DMS79 (cell line): Measurements from ENCODE around the gene DEFB119.
"Not testable (repeated sequence)": the region's sequence is repeated elsewhere in the genome, so short reads cannot be mapped to it uniquely, and the experiment has no call there.

Experiments
- DNase-seq: peaks from one replicate; lab custom pipeline; 2025; lab: John Stamatoyannopoulos, UW

DEFB119 gene, protein sequence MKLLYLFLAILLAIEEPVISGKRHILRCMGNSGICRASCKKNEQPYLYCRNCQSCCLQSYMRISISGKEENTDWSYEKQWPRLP

DNA sequence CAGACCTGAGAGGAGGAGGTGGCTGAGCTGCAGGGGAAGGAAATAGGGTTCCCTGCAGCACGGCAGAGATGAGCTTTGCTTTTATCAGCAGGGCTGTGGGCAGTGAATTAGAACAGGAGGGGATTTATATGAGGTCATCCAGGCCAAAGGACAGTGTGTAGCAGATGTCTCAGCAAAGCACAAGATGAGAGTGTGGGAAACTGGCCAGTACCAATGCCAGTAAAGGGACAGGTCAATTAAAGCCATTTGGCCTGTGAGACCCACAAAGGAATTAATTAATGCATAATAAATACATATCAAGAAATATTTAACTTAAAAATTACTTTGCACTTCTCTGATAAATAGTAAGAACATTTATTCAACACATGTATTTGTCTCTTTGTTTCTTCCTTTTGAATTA lies at the start of gene DEFB119:
DEFB119 (minus strand) TSS at position 101 of the 400 bp plus-strand sequence. CDS start 107 bp downstream, outside the sequence.
- DNase-seq = no peak

DNA sequence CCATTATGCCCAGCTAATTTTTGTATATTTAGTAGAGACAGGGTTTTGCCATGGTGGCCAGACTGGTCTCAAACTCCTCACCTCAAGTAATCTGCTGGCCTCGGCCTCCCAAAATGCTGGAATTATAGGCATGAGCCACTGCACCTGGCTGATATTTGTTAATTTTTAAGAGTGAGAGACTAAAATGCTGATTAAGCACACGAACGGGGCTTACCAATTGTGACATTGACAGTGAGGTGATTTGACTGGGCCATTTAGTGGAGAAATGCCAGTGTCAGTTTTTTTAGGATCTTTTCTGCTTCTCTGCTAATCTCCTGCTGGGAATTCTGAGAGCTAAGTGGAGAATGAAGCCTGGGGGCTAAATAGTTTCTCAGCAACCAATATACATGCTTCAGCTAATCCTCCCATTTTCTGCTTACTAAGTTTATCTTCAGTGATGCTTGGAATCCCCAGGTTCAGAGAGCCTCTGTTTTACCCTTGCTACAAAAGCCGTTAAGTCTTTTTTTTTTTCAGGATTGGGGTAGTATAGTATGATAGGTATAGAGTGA lies 40.3 kb upstream of the DEFB119 start:
- no peak for DNase-seq

DNA sequence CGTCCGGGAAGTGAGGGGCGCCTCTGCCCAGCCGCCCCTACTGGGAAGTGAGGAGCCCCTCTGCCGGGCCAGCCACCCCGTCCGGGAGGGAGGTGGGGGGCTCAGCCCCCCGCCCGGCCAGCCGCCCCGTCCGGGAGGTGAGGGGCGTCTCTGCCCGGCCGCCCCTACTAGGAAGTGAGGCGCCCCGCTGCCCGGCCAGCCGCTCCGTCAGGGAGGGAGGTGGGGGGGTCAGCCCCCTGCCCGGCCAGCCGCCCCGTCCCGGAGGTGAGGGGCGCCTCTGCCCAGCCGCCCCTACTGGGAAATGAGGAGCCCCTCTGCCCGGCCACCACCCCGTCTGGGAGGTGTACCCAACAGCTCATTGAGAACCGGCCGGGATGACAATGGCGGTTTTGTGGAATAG lies 37.2 kb upstream of the DEFB119 start:
- DNase-seq = not testable (repeated sequence)

DNA sequence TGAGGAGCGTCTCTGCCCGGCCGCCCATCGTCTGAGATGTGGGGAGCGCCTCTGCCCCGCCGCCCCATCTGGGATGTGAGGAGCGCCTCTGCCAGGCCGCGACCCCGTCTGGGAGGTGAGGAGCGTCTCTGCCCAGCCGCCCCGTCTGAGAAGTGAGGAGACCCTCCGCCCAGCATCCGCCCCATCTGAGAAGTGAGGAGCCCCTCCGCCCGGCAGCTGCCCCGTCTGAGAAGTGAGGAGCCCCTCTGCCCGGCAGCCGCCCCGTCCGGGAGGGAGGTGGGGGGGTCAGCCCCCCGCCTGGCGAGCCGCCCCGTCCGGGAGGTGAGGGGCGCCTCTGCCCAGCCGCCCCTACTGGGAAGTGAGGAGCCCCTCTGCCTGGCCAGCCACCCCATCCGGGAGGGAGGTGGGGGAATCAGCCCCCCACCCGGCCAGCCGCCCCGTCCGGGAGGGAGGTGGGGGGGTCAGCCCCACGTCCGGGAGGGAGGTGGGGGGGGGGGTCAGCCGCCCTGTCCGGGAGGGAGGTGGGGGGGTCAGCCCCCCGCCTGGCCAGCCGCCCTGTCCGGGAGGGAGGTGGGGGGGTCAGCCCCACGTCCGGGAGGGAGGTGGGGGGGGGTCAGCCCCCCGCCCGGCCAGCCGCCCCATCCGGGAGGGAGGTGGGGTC lies 36.6 kb upstream of the DEFB119 start:
- not testable (repeated sequence) for DNase-seq

DNA sequence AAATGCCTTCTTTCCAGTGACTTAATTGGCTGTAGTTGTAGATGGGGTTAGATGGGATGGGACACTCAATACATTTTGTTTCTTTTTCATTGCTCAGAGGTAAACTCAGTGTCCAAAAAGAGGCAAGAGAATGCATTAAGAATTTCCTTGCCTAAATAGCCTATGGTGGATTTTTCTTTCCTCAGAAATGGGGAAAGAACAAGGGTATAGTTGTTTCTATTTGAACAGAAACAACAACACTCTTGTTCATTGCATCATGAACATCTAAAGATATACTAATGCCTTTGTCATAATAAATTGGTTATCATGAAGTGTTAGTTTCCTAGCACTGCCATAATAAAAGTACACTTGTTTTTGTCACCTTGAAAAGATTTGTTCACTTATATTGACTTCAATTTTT lies 35.4 kb upstream of the DEFB119 start:
- no peak for DNase-seq

DNA sequence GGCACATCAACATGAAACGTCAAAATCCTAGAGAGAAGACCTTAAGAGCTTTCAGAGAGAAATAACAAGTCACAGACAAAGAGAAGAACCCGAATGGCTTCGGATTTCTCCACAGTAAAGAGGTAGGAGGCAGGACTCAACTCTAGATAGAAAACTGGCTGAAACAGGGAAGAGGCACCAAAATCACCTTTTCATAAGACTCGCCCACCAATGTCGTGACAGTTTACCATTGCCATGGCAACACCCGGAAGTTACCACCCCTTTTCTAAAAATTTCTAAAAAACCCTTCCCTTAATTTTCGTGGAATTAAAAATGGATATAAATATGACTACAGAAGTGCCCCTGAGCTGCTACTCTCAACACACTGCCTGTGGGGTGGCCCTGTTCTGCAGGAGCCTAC lies 27.9 kb upstream of the DEFB119 start:
- no peak for DNase-seq

DNA sequence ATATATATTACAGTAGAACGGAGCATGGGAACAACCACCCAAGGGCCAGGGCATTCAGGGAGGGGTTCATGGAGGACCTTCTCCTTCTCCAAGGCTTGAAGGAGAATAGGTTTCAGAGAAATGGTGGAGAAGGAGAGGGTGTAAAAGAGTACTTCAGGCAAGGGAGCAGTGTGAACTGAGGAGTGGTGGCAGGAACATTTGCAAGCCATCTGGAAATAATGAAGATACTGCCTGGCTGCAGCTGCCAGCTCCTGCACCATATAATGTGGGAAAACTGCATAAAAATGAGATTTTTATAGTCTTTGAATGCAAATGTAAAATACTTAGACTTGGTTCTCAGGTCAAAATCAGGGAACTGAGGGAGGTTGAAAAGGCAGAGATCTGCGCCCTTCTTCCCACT lies 25.3 kb upstream of the DEFB119 start:
- no peak for DNase-seq

DNA sequence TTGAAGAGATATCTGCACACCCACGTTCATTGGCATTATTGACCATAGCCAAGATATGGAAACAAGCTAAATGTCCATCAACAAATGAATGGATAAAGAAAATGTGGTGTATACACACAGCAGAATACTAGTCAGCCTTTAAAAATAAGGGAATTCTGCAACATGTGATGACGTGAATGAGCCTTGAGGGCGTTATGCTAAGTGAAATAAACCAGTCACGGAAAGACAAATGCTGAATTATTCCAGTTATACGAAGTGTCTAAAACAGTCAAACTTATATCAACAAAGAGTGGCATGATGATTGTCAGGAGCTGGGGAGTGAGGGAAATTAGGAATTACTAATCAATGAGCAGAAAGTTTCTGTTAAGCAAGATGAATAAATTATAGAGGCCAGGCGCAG lies 24.0 kb upstream of the DEFB119 start:
- no peak for DNase-seq

DNA sequence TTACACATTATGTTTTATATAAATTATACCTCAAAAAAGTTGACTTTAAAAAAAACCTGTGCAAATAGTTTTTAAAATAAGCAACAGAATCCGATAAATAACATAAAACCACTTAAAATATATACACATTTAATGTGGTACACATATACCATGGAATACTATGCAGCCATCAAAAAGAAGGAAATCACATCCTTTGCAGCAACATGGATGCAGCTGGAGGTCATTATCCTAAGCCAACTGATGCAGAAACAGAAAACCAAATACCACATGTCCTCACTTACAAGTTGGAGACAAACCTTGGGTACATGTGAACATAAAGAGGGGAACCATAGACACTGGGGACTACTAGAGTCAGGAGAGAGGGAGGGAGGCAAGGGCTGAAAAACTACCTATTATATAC lies 19.6 kb upstream of the DEFB119 start:
- DNase-seq = no peak

DNA sequence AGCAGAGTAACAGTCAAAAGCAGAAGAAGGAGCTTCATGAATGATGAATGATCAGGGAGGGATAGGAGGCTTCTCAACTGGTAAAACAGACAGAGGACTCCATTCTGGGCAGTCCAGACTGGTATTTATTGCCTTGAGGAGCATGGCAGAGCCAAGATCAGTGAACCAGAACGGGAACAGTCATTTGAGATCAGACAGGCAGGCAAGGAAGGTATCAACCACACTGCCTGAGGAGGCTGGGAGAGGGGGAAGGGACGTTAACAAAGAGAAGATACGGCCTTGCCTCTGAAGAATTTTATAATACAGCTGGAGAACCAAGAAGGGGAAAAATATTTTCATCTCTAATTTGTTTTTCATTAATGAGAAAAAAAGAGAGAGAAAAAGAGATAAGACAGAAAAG lies 15.7 kb upstream of the DEFB119 start, which contains the start of gene DEFB121:
DEFB121 (minus strand) TSS at position 101 of the 400 bp plus-strand sequence; CDS start at position 38, 63 bp downstream.
- no peak for DNase-seq

DNA sequence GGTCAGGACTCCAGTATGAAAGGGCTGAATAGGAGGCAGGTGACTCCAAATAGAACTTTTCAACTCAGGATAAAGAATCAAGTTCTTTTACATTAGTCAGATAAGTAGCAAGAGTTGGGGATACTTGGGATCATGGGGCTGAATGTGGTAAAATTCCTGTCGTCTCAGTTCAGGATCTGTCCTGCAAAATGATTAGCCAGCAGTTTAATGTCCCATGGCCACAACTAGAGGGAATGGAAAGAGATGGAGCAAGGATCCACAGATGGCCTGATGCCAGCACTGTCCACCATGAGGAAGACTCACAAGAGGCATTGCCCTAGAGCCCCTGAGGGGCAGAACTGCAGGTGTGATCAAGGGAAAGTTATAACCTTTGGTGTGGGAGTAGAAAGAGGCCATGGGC lies 13.5 kb upstream of the DEFB119 start:
- DNase-seq = no peak

DNA sequence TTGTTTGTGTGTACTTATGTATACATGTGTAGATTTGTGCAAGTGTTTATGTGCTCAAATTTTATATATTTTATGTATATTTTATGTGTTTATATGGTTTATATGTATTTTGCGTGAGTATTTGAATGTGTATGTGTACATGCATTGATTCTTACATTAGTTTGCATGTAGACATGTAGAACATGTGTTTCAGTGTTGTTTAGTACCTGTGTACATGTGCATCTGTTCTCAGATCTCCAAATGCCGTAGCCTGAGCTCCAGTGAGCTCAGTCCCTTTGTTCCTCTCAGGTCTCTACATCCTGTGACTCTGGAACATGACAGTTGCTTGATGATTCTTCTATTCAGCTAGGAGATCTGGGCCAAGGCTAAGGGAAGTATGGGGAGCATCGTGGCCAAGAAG lies 4.5 kb upstream of the DEFB119 start:
- DNase-seq = no peak

DNA sequence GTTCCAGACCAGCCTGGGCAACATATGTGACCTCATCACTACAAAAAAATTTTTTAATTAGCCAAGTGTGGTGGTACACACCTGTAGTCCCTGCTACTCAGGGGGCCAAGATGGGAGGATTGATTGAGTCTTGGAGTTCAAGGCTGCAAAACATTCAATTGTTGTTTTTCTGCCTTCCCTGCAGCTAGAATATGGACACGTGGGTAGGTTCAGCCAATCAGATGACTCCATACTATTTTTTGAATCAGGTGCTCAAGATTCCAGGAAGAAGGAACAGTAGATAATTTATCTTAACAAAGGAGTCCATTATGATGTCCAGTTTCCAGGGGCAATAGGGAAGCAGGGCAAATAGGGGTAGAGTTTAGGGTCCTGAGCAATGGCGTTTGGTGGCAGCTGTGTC lies 2.4 kb upstream of the DEFB119 start:
- no peak for DNase-seq

DNA sequence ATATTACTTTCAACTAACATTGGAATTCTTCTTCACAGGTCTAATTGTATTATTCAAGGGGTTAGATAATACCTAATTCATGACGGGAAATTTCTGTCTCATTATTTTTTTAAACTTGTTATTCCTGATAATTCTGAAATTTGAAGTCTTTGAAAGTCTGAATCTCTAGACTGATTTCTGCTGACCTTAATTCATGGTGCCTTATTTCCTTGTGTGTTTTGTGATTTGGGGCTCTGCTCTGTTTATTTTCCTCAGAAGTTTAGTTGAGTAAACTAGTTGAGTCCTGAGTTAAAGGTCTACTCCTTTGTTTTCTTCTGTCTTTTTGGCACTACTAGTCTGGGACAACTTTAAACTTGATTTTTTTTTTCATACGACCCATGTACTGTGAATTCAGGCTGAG lies 16.0 kb downstream of the DEFB119 start:
- DNase-seq = no peak

DNA sequence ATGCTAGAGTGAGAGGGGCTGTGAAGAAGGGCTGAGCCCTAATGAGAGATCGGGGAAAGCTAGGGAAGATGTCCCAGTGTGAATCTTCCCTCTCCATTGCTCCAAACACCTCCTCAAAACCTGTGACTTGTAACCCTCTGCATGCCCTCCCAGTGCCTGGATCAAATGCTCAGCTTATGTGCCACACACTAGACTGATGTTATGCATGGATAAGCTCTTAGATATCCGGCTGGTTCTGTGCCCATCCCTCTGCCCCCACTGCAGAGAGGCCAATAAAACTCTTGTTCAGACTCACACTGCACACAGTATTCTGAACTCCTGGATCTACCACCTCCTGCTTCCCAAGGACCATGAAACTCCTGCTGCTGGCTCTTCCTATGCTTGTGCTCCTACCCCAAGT lies 22.1 kb downstream of the DEFB119 start, which contains the start of gene DEFB118:
DEFB118 (plus strand) TSS at position 301 of the 400 bp plus-strand sequence; CDS start at position 351, 50 bp downstream.
- no peak for DNase-seq

DNA sequence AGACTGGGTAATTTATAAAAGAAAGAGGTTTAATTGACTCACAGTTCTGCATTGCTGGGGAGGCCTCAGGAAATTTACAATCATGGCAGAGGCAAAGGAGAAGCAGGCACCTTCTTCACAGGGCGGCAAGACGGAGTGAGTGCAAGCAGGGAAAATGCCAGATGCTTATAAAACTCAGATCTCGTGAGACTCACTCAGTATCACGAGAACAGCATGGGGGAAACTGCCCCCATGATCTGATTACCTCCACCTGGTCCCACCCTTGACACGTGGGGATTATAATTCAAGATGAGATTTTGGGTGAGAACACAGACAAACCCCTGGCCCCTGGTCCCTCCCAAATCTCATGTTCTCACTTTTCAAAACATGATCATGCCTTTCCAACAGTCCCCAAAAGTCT lies 26.1 kb downstream of the DEFB119 start:
- not testable (repeated sequence) for DNase-seq

DNA sequence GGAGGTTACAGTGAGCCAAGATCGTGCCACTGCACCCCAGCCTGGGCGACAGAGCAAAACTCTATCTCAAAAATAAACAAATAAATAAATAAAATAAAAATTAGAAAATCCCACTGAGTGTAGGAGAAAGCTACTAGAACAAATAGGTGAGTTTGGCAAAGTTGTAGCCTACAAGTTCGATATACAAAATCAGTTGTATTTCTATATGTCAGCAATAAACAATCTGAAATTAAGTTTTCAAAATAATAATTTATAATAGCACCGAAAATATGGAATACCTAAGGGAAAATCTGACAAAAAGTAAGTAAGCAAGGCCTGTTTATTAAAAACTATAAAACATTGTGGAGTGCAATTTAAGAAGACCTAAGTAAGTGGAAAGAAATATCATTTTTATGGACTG lies 27.1 kb downstream of the DEFB119 start:
- no peak for DNase-seq

DNA sequence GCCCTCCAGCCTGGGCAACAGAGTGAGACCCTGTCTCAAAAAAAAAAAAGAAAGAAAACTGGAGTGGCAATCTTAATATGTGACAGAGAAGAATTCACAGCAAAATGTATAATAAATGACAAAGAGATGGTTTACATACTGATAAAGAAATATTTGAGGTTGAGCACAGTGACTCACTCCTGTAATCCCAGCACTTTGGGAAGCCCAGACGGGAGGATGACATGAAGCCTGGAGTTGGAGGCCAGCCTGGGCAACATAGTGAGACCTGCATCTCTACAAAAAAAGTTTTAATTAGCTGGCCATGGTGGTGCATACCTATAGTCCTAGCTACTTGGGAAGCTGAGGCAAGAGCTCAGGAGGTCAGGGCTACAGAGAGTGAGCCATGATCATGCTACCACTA lies 34.4 kb downstream of the DEFB119 start:
- no peak for DNase-seq

DNA sequence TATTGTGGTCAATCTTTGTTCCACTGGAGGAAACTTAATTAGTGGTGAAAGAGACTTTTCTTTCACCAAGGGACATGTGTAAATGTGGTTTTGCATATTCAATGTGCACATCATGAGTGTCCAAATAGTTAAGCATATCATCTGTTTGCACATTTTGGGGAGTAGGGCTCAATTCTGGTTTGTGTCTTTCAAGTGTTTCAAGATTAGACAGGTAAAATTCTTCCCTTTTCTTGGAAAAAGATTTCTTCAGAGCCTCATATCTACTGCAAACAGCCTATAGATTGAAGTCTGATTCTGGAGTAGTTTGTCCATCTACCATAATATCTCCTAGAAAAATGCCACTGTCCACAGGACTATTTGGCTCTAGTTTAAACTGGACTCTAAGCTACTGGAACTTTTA lies 48.9 kb downstream of the DEFB119 start:
- DNase-seq = no peak

DNA sequence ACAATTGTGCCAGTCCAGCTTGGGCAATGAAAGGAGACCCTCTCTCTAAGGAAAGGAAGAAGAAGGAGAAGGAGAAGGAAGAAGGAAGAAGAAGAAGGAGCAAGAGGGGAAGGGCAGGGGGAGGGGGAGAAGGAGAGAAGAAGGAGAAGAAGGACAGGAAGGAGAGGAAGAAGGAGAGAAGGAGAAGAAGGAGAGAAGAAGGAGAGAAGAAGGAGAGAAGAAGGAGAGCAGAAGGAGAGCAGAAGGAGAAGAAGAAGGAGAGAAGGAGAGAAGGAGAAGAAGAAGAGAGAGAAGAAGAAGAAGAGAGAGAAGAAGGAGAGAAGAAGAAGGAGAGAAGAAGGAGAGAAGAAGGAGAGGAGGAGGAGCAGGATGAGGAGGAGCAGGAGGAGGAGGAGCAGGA lies 59.5 kb downstream of the DEFB119 start:
- no peak for DNase-seq
